Heart left ventricle (tissue), 16 donors: ENCODE data around the gene LHFPL2. TPM values are rescaled to one million over a fixed set of nuclear protein-coding genes. Genes with fewer than 3 reads are reported as not detected.

Source experiments
- ATAC-seq, 4 donors: fragments of 200-7000 bp; cut with Tn5 transposase; one replicate each; pipeline ENCODE4 v1.9.1; 2020 to 2022; ENCODE audit warnings: moderate library complexity in 4 of 4, mild to moderate bottlenecking in 3 of 4, moderate number of reproducible peaks in 1 of 4
- DNase-seq, 5 donors: peaks; one replicate each; pipeline ENCODE4 v3.0.0-alpha.2; 2020
- H3K27ac ChIP-seq, 12 donors: fragments of 200-600 bp; sonication (generic) in 4 of 12; one replicate each; pipeline versions ENCODE4 v1.5.0 to v1.8.0; 2016 to 2022; ENCODE audit warnings: mild to moderate bottlenecking in 2 of 12
- H3K27me3 ChIP-seq, 9 donors: fragments of 200-600 bp; sonication (generic) in 2 of 9; one replicate each; pipeline versions ENCODE4 v1.5.1 to v1.8.0; 2016 to 2022; ENCODE audit warnings: mild to moderate bottlenecking in 3 of 9
- H3K36me3 ChIP-seq, 9 donors: fragments of 200-600 bp; sonication (generic) in 2 of 9; one replicate each; pipeline versions ENCODE4 v1.5.0 to v1.8.0; 2018 to 2022; ENCODE audit warnings: mild to moderate bottlenecking in 2 of 9
- H3K4me1 ChIP-seq, 12 donors: fragments of 200-600 bp; sonication (generic) in 4 of 12; one replicate each; pipeline versions ENCODE4 v1.5.0 to v1.8.0; 2016 to 2022; ENCODE audit warnings: mild to moderate bottlenecking in 3 of 12
- H3K4me3 ChIP-seq, 12 donors: fragments of 200-600 bp; sonication (generic) in 4 of 12; one replicate each; pipeline versions ENCODE4 v1.5.0 to v1.8.0; 2017 to 2022; ENCODE audit warnings: mild to moderate bottlenecking in 9 of 12, moderate library complexity in 4 of 12
- H3K9me3 ChIP-seq, 12 donors: fragments of 200-600 bp; sonication (generic) in 4 of 12; one replicate each; pipeline versions ENCODE4 v1.5.0 to v1.8.0; 2016 to 2022; ENCODE audit warnings: mild to moderate bottlenecking in 1 of 12
- CTCF ChIP-seq, 12 donors: fragments of 200-600 bp; sonication (generic) in 4 of 12; IDR thresholded peaks; one replicate each; pipeline versions ENCODE4 v1.5.0 to v1.8.0; 2018 to 2022; ENCODE audit warnings: antibody characterized with exemption in 12 of 12, mild to moderate bottlenecking in 5 of 12
- POLR2A ChIP-seq, 2 donors: fragments of 450-650 bp; IDR thresholded peaks; one replicate each; pipeline ENCODE4 v1.6.1; 2017; ENCODE audit warnings: antibody characterized with exemption in 2 of 2, mild to moderate bottlenecking in 2 of 2, moderate library complexity in 2 of 2
- WGBS, 4 donors: extraction: QIAGEN DNeasy Blood & Tissue Kit in 2 of 4; methylation state at CpG; one replicate each; pipeline versions ENCODE4 v1.1.5 to v1.1.7; 2013 to 2018; 5-methylcytosine and 5-hydroxymethylcytosine counted together
- intact Hi-C, 10 donors: fragments of 100-400 bp; cut with DNase I; formaldehyde crosslinking; loops; one replicate each; pipeline versions ENCODE4 v1.11.1 to v1.14.2; 2022
- polyA plus RNA-seq, 2 donors: library from polyadenylated mRNA; stranded (reverse); fragments of 200-250 nt; gene quantifications; one replicate each; pipeline ENCODE4 v1.2.3, GENCODE V29; 2013
- total RNA-seq, 9 donors: library from RNA; depleted of rRNA in 2 of 9; stranded (reverse); fragments of >200 nt in 2 of 9; fragmentation: NEBNext Ultra II Directional in 3 of 9; extraction: Animal tissue kit (Norgen Biotek cat#: 25700) in 3 of 9; gene quantifications; one replicate each; pipeline versions ENCODE4 v1.1.0 to v1.2.4, GENCODE V29; 2016 to 2023
- donor health status: ischemic (EF 13 %, LVEDD 7.1; RV severe dilation, severe dysfunction).
- donor health status: healthy with polysubstance abuse.
- donor health status: DM: no; HTN: yes; CAD: no.
- donor health status: DM: no; HTN: no; CAD: no.
- donor health status: ischemic (EF 25% LVEDD 6.9; RV normal size, moderate dysfunction).
- donor health status: ischemic (EF 25% LVEDD 5.7; RV mildly dilated, moderate dysfunction).
- donor health status: healthy.
- donor health status: DM: yes; HTN: yes; CAD: no.
- donor health status: ischemic (EF 35%, LVEDD 5.7; RV mildly dilated, moderate dysfunction).
- donor health status: nonischemic (EF 11% LVEDD 7.7; RV severe dilation, severe dysfunction).
- donor health status: DM: yes; HTN: yes; CAD: no.
- donor health status: PGD.
- donor health status: ischemic (EF 29% LVEDD 5.4; RV normal size, mild dysfunction).
- donor health status: nonischemic (EF 23%, LVEDD 6.1; RV moderate dilation, normal function).

LHFPL2 gene
- total and polyA plus RNA-seq, 11 donors = 1.8 to 35.6 (median 10.1) TPM

GRCh38 chr5:78612227-78613150 lies 36.1 kb downstream of the LHFPL2 start:
- H3K9me3 ChIP-seq = no peaks in the 10 kb centered on the region
- DNase-seq (no peak), ATAC-seq (no peak)
- peaks cover 0 to 25% (median 11%) of the 10 kb centered on the region in 12 donors for H3K4me1 ChIP-seq
- TF ChIP-seq CTCF (IDR thresholded peaks at IDR 0.05) (no peak), POLR2A (IDR thresholded peaks at IDR 0.05) (no peak)
- intact Hi-C loops = no loop called here
- WGBS, 4 donors = 77 to 100% (median 95%) methylated on average over 2 to 3 of the region's 3 CpGs
- H3K36me3 ChIP-seq = peaks cover 0 to 6% (median 0%) of the 10 kb centered on the region in 9 donors
- H3K27ac ChIP-seq = peak overlapping the region in 1 of 12 donors; percentile 13
- H3K27me3 ChIP-seq = no peaks in the 10 kb centered on the region
- no peak overlapping the region for H3K4me3 ChIP-seq

- H3K4me1 ChIP-seq = peaks cover 0 to 28% (median 11%) of the 10 kb centered on the region in 12 donors
- H3K36me3 ChIP-seq = peaks cover 0 to 6% (median 0%) of the 10 kb centered on the region in 9 donors
- H3K4me3 ChIP-seq = no peak overlapping the region
- TF ChIP-seq POLR2A (IDR thresholded peaks at IDR 0.05) (no peak), CTCF (IDR thresholded peaks at IDR 0.05) (no peak)
- H3K27me3 ChIP-seq = no peaks in the 10 kb centered on the region
- H3K9me3 ChIP-seq = no peaks in the 10 kb centered on the region
- H3K27ac ChIP-seq = peak overlapping the region in 7 of 12 donors; percentile 7 to 82 (median 21)
- 57 to 73% (median 64%) methylated on average over 4 of the region's 4 CpGs for WGBS, 4 donors
- DNase-seq (no peak), ATAC-seq (peak in 3 of 4 donors; percentile 47 to 60 (median 58))
- intact Hi-C loops = no loop called here
Observed at GRCh38 chr5:78611126-78611605, 37.4 kb downstream of the LHFPL2 start.

- H3K27ac ChIP-seq = peak overlapping the region in 6 of 12 donors; percentile 7 to 82 (median 44)
- H3K4me3 ChIP-seq = no peak overlapping the region
- ATAC-seq = peak in 2 of 4 donors; percentile 13 to 28
- H3K4me1 ChIP-seq = peaks cover 0 to 29% (median 11%) of the 10 kb centered on the region in 12 donors
- no peaks in the 10 kb centered on the region for H3K9me3 ChIP-seq
- whole genome bisulfite sequencing, 4 donors = 81 to 89% (median 87%) methylated on average over 3 of the region's 3 CpGs
- H3K27me3 ChIP-seq = no peaks in the 10 kb centered on the region
- peaks cover 0 to under 1% (median 0%) of the 10 kb centered on the region in 9 donors for H3K36me3 ChIP-seq
- DNase-seq = no peak
- TF ChIP-seq POLR2A (IDR thresholded peaks at IDR 0.05) (no peak), CTCF (IDR thresholded peaks at IDR 0.05) (no peak)
- intact Hi-C loops = no loop called here
Observed at GRCh38 chr5:78610636-78611035, 37.9 kb downstream of the LHFPL2 start.

GRCh38 chr5:78610163-78610583 lies 38.4 kb downstream of the LHFPL2 start:
- Histone ChIP-seq H3K27ac (peak overlapping the region in 9 of 12 donors; percentile 7 to 82 (median 51)), H3K4me3 (no peak overlapping the region), H3K9me3 (no peaks in the 10 kb centered on the region), H3K27me3 (no peaks in the 10 kb centered on the region), H3K36me3 (no peaks in the 10 kb centered on the region), H3K4me1 (peaks cover 0 to 29% (median 11%) of the 10 kb centered on the region in 12 donors)
- WGBS, 4 donors = 63 to 72% (median 69%) methylated on average over 7 of the region's 7 CpGs
- ATAC-seq (peak; percentile 15 to 87 (median 68)), DNase-seq (peak in 4 of 5 donors; percentile 41 to 68 (median 52))
- no peak for TF ChIP-seq POLR2A (IDR thresholded peaks at IDR 0.05)
- TF ChIP-seq CTCF (IDR thresholded peaks at IDR 0.05) = no peak
- intact Hi-C loops = no loop called here
